HG03139 (cell line): ENCODE data around the gene NSD1.

Experiments used
- ATAC-seq: cut with Tn5 transposase; IDR thresholded peaks from one replicate; pipeline ENCODE4 v1.9.1; 2021; ENCODE audit not compliant: unreplicated experiment

NSD1 gene

DNA sequence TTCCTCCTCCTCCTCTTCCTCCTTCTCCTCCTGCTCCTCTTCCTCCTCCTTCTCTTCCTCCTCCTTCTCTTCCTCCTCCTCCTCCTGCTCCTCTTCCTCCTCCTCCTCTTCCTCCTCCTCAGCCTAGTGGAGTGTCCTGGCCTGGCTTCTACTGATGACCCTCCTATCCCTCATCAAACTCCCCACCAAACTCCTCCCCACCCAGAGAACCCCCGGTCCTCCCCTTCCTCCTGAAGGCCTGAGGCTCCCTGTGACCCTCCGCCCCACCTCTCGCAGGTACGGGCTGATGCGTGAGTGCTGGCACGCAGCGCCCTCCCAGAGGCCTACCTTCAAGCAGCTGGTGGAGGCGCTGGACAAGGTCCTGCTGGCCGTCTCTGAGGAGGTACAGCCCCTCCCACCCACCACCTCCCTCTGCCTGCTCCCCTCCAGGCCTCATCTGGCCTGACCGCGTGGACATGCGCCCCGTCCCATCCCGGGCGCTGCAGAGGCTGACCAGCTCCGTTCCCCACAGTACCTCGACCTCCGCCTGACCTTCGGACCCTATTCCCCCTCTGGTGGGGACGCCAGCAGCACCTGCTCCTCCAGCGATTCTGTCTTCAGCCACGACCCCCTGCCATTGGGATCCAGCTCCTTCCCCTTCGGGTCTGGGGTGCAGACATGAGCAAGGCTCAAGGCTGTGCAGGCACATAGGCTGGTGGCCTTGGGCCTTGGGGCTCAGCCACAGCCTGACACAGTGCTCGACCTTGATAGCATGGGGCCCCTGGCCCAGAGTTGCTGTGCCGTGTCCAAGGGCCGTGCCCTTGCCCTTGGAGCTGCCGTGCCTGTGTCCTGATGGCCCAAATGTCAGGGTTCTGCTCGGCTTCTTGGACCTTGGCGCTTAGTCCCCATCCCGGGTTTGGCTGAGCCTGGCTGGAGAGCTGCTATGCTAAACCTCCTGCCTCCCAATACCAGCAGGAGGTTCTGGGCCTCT, 36.3 kb upstream of the NSD1 start:
- no peak for ATAC-seq

DNA sequence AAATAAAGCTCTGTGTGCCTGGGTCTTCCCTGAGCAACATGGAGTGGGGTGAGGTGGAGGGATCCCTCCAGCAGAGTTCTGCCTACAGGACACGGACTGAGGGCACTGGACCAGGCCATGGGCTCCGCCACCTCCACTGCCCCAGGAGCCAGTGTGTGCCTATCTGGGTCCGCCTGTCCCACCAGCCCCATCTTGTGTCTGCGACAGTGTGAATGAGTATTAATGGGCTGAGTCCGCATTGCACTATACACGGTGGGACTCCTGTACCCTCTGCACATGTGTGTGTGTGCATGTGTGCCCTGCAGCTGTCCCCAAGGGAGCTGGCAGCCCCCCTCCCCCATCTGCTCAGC, 35.5 kb upstream of the NSD1 start:
- ATAC-seq, result no peak

DNA sequence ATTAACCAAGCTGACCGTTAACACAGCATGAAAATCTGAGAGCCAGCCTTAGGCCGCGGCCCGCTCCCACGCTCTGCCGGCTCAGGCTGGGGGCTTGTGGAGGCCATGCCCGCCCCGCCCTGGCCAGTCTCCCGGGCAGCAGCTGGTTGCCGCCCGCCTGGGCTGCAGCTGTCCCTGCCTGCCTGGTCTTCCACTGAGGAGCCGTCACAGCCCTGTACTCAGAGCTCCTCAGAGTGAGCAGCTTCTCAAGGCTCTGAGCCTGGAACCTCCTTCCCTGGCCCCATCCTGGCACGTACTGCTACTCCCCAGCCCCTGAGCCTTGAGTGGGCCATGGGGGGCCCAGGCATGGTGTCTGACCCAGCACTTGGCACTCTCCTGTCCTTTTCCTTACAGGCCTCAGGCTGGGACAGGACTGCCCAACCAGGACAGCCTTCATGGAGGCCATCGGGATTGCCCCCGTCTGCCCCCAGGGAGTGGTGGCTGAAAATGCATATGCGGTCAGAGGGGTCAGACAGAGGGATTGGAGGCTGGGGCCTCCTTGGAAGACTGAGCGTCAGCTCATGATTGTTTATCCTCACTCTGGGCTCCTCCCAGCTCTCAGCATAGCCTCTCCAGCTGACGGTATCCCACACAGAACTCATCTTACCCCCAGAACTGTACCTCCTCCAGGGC, 35.0 kb upstream of the NSD1 start:
- ATAC-seq, result no peak

DNA sequence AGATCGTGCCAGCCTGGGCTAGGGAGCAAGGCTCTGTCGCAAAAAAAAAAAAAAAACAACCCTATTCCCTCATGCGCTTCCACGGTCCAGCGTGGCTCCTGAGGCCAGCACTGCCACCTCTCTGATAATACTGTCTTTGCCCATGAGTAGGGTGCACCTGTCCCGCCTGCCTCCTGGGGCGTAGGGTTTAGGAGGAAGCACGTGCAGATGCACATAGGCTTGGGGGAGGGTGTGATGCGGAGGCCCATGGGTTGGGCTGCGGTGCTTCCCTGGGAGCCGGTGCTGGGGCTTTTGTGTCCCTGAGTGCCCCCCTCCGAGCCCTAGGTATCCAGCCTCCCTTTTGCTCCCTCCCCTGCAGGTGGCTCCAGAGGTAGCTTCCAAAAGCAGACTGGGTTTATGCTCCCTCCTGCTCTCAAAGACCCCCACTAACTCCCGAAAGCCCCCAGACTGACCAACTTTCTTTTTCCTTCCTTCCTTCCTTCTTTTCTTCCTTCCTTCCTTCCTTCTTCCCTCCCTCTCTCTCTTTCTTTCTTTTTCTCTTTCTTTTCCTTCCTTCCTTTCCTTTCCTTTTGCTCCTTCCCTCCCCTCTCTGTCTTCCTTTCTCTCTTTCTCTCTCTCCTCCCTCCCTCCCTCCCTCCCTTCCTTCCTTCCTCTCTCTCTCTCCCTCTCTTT, 34.0 kb upstream of the NSD1 start:
- ATAC-seq, result no peak

DNA sequence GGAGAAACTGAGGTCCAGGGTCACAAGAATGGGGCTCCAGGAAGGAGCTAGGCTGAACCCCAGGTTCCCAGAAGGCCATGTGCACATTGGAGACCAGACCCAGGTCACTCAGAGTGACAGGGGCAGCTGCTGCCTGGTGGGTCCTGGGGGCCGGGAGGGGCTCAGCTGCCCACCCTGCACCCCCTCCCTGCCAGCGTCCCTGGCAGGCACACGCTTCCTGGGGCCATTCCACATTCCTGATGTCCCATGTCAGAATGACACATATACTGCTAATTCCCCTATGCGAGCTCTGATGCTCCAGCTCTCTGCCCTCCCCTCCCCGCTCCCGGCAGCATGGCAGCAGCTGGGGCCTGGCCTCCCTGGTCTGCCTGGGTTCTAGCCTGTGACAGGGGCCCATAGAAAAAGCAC, 32.9 kb upstream of the NSD1 start:
- no peak for ATAC-seq

DNA sequence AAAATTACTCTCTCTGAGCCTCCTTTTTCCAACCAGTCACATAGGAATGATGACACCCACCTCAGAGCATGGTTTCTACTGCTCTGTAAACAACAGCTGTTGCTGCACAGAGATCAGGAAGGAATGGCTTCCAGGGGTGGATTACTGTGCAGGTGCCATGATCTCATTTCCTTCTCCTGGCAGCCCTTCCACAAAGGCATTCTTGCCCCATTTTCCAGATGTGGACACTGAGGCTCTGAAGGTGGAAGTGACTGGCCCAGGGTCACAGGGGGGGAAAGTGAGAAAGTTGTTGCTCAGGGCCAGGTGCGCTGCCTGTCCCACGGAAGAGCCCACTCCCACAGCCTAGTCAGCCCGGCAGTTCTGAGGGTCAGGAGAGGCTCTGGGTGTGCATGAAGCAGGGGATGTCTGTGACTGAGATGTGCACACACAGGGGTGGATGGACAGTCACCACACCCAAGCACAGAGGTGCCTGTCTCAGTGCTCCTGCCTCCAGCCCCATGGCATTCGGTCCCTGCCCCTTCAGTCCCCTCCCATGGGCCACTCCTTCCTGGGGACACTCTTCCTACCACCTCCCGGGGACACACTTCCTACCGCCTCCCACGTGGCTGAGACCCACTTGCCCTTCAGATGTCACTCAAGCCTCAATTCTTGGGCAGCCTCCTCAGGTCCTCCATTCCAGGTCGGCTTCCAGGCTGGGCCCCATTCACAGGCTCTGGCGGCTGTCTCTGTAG, 29.9 kb upstream of the NSD1 start:
- ATAC-seq, result no peak

DNA sequence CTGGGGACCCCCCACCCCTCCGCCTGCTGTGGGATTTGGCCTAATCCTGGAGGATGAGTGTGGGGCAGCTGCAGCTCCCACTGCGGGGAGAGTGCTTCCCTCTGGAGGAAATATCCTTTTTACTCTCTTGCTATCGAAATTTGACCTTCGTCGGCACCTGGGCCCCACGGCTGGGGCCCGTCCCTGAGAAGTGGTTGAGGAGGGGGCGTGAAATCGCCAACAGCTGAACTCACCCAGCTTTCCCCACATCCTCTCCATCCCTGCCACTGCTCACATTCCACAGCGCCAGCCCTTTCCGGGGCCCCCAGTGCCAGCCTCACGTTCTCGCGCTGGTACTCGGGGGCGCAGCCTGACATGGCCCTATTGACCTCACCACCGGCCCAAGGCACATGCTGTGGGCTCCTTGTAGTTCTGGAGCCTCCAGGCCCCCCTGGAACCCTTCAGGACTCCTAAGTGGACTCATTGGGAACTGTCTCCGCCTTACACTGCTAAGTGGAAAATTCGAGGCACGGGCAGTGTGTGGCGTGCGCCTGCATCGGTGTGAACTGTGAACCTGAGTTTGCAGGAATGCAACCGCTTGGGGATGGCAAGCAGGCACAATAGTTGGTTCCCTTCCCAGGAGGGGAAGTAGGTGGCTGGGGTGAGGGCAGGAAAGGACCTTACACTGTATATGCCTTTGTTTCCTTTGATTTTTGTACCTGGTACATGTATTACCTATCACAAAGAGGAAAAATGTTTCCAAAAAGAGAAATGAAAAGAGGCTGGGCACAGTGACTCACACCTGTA, 27.7 kb upstream of the NSD1 start:
- no peak for ATAC-seq

DNA sequence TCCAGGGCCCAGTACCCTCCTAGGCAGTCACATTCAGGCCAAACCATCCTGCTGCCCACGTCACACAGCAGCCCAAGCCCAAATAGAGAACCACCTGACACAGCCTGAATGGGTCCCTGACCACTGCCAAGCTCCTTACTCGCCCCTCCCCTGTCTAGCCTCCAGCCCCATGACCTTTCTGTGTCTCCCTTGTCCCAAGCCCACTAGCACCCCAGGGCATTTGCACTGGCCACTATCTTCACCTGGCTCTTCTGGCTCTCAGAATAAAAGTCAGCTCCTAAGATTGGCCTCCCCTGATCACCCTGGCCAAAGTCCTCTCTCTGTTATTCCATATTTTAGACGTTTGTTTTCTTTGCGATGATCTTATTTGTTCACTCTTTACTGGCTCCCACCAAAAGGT, 26.4 kb upstream of the NSD1 start:
- no peak for ATAC-seq

DNA sequence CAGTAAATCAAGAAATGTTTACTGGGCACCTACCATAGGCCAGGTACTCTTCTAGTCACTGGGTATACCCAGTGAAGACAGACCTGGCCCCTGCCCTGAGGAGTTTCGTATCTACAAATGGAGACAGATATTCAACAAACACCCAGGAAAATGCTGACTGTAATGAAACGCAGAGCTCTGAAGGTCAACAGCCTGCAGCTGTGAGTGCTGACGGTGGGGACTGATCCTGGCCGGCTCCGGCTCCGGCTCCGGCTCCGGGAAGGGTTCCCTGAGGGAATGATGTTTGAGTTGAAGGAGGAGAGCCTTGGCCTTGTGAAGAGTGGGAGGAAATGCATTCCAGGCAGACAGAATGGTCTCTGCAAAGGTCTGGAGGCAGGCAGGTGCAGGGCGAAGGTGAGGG, 23.8 kb upstream of the NSD1 start:
- no peak for ATAC-seq

DNA sequence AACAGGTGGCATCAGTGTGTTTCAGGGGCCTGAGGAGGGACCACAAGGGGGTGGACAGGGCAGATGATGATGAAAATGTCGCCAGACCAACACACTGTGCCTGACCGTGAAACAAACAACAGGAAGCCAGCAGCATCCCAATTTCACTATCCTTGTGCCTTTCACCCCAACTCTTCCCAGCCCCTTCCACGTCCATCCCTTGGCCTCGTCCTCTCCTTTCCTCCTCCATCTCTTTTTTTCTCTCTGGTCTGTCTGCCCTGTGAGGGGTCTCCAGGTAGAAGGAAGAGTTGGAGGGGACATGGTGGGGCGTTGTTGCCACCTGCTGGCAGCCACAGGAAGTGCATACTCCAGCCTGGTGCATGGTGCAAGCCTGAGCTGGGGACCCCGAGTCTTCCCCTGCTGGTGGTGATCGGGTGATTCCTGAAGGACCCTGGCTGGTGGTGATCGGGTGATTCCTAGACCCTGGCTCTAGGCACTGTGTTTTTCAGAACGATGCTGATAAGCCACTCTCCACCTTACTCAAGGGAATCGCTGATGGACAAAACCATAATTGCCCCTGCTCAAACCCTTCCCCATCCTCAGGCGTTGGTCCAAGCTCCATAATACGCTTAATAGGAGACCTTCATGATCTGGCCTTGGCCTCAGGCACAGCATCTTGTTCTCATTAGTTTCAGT, 21.7 kb upstream of the NSD1 start:
- ATAC-seq, result no peak

DNA sequence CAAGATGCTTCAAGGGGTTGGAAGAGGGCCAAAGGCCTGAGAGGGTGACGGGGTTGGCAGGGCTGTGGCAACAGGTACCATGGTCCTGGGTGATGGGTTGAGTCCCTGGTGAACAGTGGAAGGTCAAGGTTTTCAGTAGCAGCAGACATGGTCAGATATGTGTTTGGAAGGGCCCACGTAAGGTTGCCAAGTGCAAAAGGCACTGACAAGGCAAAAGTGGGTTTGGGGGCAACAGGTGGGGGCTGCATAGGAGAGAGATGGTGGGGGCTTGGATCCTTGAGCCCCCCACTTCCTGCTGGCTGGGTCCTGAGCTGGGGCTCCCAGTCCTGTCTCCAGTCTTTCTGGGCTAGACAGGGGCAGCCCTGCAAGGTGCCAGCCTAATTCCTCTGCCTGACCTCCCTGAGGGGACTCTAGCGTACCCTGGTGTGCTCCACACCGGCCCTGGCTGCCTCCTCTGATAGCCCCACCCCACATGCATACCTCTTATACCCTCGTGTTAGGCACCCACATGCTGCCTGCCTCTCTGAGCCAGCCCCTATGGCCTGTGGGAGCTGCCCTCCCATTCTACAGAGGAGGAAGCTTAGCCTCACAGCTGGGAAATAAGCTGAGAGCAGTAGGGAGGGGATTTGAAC, 20.9 kb upstream of the NSD1 start:
- ATAC-seq, result no peak

DNA sequence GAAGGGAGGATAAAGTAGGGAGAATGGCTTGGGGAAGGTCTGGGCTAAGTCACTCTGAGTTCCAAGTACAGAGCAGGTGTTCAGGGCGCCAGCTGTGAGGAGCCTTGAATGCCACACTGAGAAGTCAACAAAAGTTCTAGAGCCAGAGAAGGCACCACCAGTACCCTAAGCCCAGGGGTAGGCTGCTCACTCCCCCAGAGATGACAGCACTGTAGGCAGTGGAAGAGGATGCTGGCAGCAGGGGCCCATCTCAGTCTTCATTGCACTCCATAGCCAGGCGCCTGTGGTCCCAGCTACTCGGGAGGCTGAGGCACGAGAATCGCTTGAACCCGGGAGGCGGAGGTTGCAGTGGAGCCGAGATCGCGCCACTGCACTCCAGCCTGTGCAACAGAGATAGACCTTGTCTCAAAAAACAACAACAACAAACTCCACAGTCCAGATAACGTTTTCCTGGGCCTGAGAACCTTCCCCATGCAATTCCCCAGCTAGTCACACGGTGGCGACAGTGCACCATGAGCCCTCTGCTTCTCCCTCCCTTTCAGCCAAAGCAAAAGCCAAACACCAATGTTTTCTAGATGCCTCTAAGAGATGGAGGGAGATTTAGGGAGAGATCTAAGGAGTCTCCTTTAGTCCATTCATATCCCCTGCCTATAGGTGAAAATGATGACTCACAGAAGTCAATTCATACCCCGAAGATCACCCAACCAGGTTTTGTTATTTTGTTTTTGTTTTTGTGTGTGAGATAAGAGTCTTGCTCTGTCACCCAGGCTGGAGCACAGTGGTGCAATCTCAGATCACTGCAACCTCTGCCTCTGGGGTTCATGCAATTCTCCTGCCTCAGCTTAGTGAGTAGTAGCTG, 19.8 kb upstream of the NSD1 start:
- ATAC-seq, result no peak

DNA sequence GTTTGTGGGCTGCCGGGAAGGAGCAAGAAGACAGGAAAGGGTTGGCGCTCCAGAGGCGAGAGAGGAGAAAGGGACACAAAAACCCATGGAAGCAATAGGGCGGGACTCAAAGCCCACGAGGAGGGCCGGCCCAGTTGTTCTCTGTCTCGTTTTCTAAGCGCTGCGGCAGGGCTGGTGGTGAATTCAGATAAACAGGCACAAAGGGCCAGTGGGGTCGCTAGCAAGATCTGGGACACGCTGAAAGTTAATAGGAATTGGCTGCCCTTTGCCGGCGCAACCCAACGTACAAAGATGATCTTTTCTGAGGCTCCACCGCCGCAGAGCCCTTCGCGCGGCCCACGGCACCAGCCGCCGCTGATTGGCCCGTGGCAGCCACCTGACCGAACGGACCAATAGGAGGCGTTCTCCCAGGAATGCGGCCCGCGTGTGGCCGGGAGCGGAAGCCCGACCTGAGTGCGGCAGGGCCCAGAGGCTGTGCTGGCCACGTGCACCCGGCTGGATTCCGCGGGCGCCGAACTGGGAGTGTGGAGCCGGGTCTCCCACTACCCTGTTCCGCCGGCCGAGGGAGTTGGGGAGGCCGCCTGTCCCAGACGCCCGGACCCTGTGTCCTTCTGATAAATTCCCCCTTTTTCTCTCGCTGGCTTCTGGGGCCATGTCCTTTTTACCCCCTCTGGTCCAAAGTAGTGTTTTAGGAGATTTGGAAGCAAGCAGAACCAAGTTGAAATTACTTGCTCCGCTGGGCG, 16.8 kb upstream of the NSD1 start:
- peak; percentile 82 for ATAC-seq

DNA sequence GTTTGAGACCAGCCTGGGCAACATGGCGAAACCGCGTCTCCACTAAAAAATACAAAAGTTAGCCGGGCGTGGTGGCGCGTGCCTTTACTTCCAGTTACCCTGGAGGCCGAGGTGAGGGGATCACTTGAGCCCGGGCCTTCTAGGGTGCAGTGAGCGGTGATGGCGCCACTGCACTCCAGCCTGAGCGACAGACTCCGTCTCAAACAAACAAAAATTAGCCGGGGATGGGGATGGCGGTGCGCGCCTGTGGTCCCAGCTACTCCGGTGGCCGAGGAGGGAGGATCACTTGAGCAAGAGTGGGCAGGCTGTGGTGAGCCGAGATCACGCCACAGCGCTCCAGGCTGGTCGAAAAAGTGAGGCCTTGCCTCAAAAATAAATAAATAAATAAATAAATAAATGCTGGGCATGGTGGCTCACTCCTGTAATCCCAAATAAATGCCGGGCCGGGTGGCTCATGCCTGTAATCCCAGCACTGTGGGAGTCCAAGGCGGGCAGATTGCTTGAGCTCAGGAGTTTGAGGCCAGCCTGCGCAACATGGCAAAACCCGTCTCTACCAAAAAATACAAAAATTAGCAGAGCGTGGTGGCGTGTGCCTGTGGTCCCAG, 16.0 kb upstream of the NSD1 start:
- ATAC-seq, result no peak

DNA sequence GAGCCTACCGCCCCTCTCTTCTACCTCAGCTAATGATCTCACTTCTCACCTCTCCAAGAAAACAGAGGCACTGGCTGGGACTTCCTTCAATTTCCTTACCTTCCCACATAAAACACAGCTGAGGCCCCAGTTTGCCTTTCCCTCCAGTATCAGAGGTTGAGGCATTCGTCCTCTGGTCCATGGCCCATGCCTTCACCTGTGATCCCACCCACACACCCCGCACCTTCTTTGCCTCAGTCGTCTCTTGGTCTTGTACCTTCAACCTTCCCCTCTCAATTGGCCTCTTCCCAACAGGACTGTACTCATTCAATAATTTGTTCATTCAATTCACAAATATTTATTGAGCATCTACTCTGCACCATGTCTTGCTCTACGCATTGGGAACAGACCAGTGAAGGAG, 11.0 kb upstream of the NSD1 start:
- ATAC-seq, result no peak

DNA sequence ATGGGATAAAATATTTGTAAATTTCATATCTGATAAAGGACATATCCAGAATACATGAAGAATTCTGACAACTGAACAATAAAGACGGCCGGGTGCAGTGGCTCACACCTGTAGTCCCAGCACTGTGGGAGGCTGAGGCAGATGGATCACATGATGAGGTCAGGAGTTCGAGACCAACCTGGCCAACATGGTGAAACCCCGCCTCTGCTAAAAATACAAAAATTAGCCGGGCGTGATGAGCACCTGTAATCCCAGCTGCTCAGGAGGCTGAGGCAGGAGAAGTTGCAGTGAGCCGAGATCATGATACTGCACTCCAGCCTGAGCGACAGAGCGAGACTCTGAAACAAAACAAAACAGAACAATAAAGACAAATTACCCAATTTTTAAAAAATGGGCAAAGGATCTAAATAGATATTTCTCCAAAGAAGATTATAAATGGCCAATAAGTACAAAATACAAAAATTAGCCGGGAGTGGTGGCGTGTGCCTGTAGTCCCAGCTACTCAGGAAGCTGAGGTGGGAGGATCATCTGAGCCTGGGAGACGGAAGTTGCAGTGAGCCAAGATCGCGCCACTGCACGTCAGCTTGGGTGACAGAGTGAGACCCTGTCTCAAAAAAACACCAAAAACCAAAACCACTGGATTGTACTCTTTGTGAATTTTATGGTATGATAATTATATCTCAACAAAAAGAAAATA, 9.6 kb upstream of the NSD1 start:
- ATAC-seq, result no peak

DNA sequence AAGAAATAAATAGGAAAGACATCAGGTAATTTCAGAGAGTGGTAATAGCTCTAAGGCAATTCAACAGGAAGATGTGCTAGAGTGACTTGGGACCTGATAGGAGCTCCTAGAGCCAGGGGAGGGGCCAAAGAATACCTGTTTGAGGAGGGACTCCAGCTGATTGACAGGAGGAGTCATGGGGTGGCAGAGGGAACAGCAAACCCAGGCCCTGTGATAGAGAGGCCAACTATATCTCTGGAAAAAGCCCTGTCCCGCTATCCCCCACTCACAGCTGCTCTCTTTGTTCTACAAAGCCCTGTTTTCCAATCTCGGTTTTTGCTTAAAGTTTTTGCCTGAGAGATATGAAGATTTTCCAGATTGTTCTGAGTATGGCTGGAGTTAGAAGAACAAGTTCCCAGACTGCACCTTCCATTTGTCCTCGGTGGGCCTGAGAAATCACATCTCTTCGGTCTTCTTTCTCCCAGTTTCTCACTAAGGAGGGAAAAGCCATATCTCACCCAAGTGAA, 9.0 kb upstream of the NSD1 start:
- ATAC-seq, result no peak
